Right hindlimb (tissue), 1 donor: Measurements from ENCODE around the gene MIEN1.
A peak's percentile ranks its signal among the peaks of the same experiment; 100 is the strongest.
"Not testable (repeated sequence)": the region's sequence is repeated elsewhere in the genome, so short reads cannot be mapped to it uniquely, and the experiment has no call there.

ENCODE experiments used
- DNase-seq: peaks from one replicate; pipeline ENCODE4 v3.0.0-alpha.2; 2018

Gene MIEN1

GRCh38 chr17:39755554-39756379 lies 25.4 kb upstream of the MIEN1 start:
- no peak for DNase-seq

- no peak for DNase-seq
These were observed 24.7 kb upstream of the MIEN1 start for GRCh38 chr17:39754958-39755553.

GRCh38 chr17:39754161-39754957 lies 24.0 kb upstream of the MIEN1 start:
- DNase-seq = peak; percentile 91

- peak; percentile 48 for DNase-seq
These were observed 23.3 kb upstream of the MIEN1 start for GRCh38 chr17:39753514-39754160.

GRCh38 chr17:39752241-39752881 lies 22.0 kb upstream of the MIEN1 start:
- no peak for DNase-seq

GRCh38 chr17:39751637-39752036 lies 21.3 kb upstream of the MIEN1 start:
- DNase-seq = no peak

- DNase-seq = no peak
These were observed 20.7 kb upstream of the MIEN1 start for GRCh38 chr17:39751016-39751543.

- no peak for DNase-seq
These were observed 20.0 kb upstream of the MIEN1 start for GRCh38 chr17:39750131-39751015.

- not testable (repeated sequence) for DNase-seq
These were observed 18.2 kb upstream of the MIEN1 start for GRCh38 chr17:39748444-39749034.

GRCh38 chr17:39747745-39748144 lies 17.4 kb upstream of the MIEN1 start:
- DNase-seq = no peak

GRCh38 chr17:39746145-39746461 lies 15.8 kb upstream of the MIEN1 start:
- no peak for DNase-seq

- DNase-seq = no peak
These were observed 15.2 kb upstream of the MIEN1 start for GRCh38 chr17:39745335-39746144.

GRCh38 chr17:39744836-39745215 lies 14.5 kb upstream of the MIEN1 start:
- DNase-seq = no peak

GRCh38 chr17:39744075-39744835 lies 13.9 kb upstream of the MIEN1 start:
- no peak for DNase-seq

GRCh38 chr17:39742856-39743436 lies 12.6 kb upstream of the MIEN1 start:
- no peak for DNase-seq

- DNase-seq = no peak
These were observed 12.0 kb upstream of the MIEN1 start for GRCh38 chr17:39742126-39742855.

GRCh38 chr17:39740357-39741111 lies 10.2 kb upstream of the MIEN1 start:
- DNase-seq = no peak
